HEK293T (cell line): ENCODE data around the gene SLC15A3.

Experiments used
- ARNT ChIP-seq: fragments of 450-650 bp; IDR thresholded peaks from 2 replicates; pipeline ENCODE4 v1.6.1; 2017; ENCODE audit warnings: mild to moderate bottlenecking
- BHLHE40 ChIP-seq: fragments of 450-650 bp; IDR thresholded peaks from 2 replicates; pipeline ENCODE4 v1.6.1; 2016; ENCODE audit warnings: mild to moderate bottlenecking, moderate library complexity, borderline replicate concordance
- FOXA1 ChIP-seq: fragments of 450-650 bp; IDR thresholded peaks from 2 replicates; pipeline ENCODE4 v1.6.1; 2016; ENCODE audit warnings: mild to moderate bottlenecking
- NFRKB ChIP-seq: fragments of 450-650 bp; IDR thresholded peaks from 2 replicates; pipeline ENCODE4 v1.6.1; 2016; ENCODE audit warnings: mild to moderate bottlenecking, moderate library complexity
- ZNF384 ChIP-seq: fragments of 450-650 bp; IDR thresholded peaks from 2 replicates; pipeline ENCODE4 v1.6.1; 2016

DNA sequence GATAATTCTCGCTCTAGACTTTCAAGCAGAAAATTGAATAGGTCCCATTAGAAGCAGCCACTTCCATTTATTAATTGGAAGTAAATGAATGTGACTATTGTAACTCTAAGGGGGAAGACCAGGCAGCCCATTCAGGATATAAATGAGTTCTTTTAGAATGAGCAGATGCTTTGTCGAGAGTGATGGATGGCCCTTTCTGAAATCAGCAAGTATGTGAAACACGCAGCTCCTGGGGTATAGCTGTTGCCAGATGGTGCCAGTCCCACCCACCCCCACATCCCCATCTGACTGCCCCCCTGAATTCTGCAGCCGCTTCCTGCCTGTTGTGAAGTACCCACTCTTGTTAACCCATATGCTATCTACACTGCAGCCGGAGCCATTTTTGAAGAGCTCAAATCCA lies 3.7 kb downstream of the SLC15A3 start:
- TF ChIP-seq NFRKB (no peak), BHLHE40 (no peak), ZNF384 (no peak), ARNT (no peak), FOXA1 (no peak)
